Stimulated activated naive B cell treated with anti-CD40 and anti-IgM and Interleukin-4, amounts not matched to agents 10 μg/mL and 1 μg/mL and 100 μg/mL, for 72 hours (primary cell): Measurements from ENCODE around the gene MYBPC2.
"Not testable (repeated sequence)": the region's sequence is repeated elsewhere in the genome, so short reads cannot be mapped to it uniquely, and the experiment has no call there.

Experiments used
- ATAC-seq, 2 donors: fragments of 150-1000 bp; cut with Tn5 transposase; replicated peaks; 2 replicates each; pipeline ENCODE4 v1.10.0; 2021; ENCODE audit warnings: moderate library complexity in 1 of 2
- DNase-seq: peaks from one replicate; pipeline ENCODE4 v3.0.0; 2021
- H3K27ac Mint-ChIP-seq: one replicate; pipeline ENCODE4 v1.8.0; 2022; ENCODE audit warnings: mild to moderate bottlenecking, mixed read lengths
- H3K27me3 Mint-ChIP-seq, 2 donors: one replicate each; pipeline ENCODE4 v1.8.0; 2022; ENCODE audit warnings: mixed read lengths in 2 of 2
- H3K36me3 Mint-ChIP-seq, 2 donors: one replicate each; pipeline ENCODE4 v1.8.0; 2022; ENCODE audit warnings: mixed read lengths in 2 of 2, mild to moderate bottlenecking in 1 of 2
- H3K4me1 Mint-ChIP-seq, 2 donors: one replicate each; pipeline ENCODE4 v1.8.0; 2022; ENCODE audit warnings: mixed read lengths in 2 of 2, mild to moderate bottlenecking in 1 of 2
- H3K4me3 Mint-ChIP-seq, 2 donors: one replicate each; pipeline ENCODE4 v1.8.0; 2022; ENCODE audit warnings: mild to moderate bottlenecking in 2 of 2, mixed read lengths in 2 of 2, moderate library complexity in 1 of 2
- H3K9me3 Mint-ChIP-seq, 2 donors: one replicate each; pipeline ENCODE4 v1.8.0; 2022; ENCODE audit warnings: mixed read lengths in 2 of 2, mild to moderate bottlenecking in 1 of 2

The MYBPC2 gene

GRCh38 chr19:50428772-50429463 is 3.8 kb upstream of the MYBPC2 start:
- Mint-ChIP-seq H3K27ac (peak overlapping the region; percentile 98), H3K36me3 (peaks cover 30 to 42% of the 10 kb centered on the region in 2 donors), H3K27me3 (no peaks in the 10 kb centered on the region), H3K4me3 (peak overlapping the region; percentile 4 to 83), H3K4me1 (peaks cover 50 to 80% of the 10 kb centered on the region in 2 donors), H3K9me3 (no peaks in the 10 kb centered on the region)
- ATAC-seq (peak; percentile 19 to 28), DNase-seq (peak; percentile 63)

- peaks cover 55 to 91% of the 10 kb centered on the region in 2 donors for H3K4me1 Mint-ChIP-seq
- peaks cover 20 to 30% of the 10 kb centered on the region in 2 donors for H3K36me3 Mint-ChIP-seq
- no peaks in the 10 kb centered on the region for H3K27me3 Mint-ChIP-seq
- peak; percentile 75 for DNase-seq
- no peaks in the 10 kb centered on the region for H3K9me3 Mint-ChIP-seq
- H3K27ac Mint-ChIP-seq, result peak overlapping the region; percentile 98
- ATAC-seq, result peak; percentile 30 to 33
- peak overlapping the region; percentile 83 to 89 for H3K4me3 Mint-ChIP-seq
Observed at GRCh38 chr19:50430888-50431342, 1.8 kb upstream of the MYBPC2 start.

GRCh38 chr19:50431343-50432220 is 1.1 kb upstream of the MYBPC2 start:
- Mint-ChIP-seq H3K9me3 (no peaks in the 10 kb centered on the region), H3K27ac (peak overlapping the region; percentile 98), H3K27me3 (no peaks in the 10 kb centered on the region), H3K4me1 (peaks cover 60 to 93% of the 10 kb centered on the region in 2 donors), H3K36me3 (peaks cover 18 to 26% of the 10 kb centered on the region in 2 donors), H3K4me3 (peak overlapping the region; percentile 83 to 89)
- ATAC-seq (peak; percentile 58 to 64), DNase-seq (peak; percentile 89)

- H3K36me3 Mint-ChIP-seq, result peaks cover 19 to 20% of the 10 kb centered on the region in 2 donors
- H3K4me3 Mint-ChIP-seq, result peak overlapping the region; percentile 83 to 89
- no peaks in the 10 kb centered on the region for H3K27me3 Mint-ChIP-seq
- H3K4me1 Mint-ChIP-seq, result peaks cover 60 to 81% of the 10 kb centered on the region in 2 donors
- peak overlapping the region; percentile 94 for H3K27ac Mint-ChIP-seq
- ATAC-seq (no peak), DNase-seq (no peak)
- no peaks in the 10 kb centered on the region for H3K9me3 Mint-ChIP-seq
Observed at GRCh38 chr19:50433201-50434180, 799 bp downstream of the MYBPC2 start.

GRCh38 chr19:50434525-50434924 is 1.8 kb downstream of the MYBPC2 start:
- Mint-ChIP-seq H3K4me3 (peak overlapping the region; percentile 83 to 89), H3K4me1 (peaks cover 49 to 71% of the 10 kb centered on the region in 2 donors)

GRCh38 chr19:50435221-50435620 is 2.5 kb downstream of the MYBPC2 start:
- H3K27me3 Mint-ChIP-seq, result no peaks in the 10 kb centered on the region
- H3K4me3 Mint-ChIP-seq, result no peak overlapping the region
- H3K4me1 Mint-ChIP-seq, result peaks cover 47 to 64% of the 10 kb centered on the region in 2 donors
- H3K9me3 Mint-ChIP-seq, result no peaks in the 10 kb centered on the region
- peaks cover 3 to 7% of the 10 kb centered on the region in 2 donors for H3K36me3 Mint-ChIP-seq
- DNase-seq (no peak), ATAC-seq (no peak)
- no peak overlapping the region for H3K27ac Mint-ChIP-seq

More at GRCh38 chr19:50434525-50434924, 1.8 kb downstream of the MYBPC2 start:
- H3K36me3 Mint-ChIP-seq, result peaks cover 9 to 10% of the 10 kb centered on the region in 2 donors
- ATAC-seq (no peak), DNase-seq (peak; percentile 52)
- H3K27ac Mint-ChIP-seq, result peak overlapping the region; percentile 94
- H3K27me3 Mint-ChIP-seq, result no peaks in the 10 kb centered on the region
- H3K9me3 Mint-ChIP-seq, result no peaks in the 10 kb centered on the region

- peaks cover 45 to 60% of the 10 kb centered on the region in 2 donors for H3K4me1 Mint-ChIP-seq
- no peak for ATAC-seq
- DNase-seq, result no peak
- H3K9me3 Mint-ChIP-seq, result no peaks in the 10 kb centered on the region
- H3K27me3 Mint-ChIP-seq, result no peaks in the 10 kb centered on the region
- H3K36me3 Mint-ChIP-seq, result peaks cover 3 to 7% of the 10 kb centered on the region in 2 donors
- peak overlapping the region; percentile 39 for H3K27ac Mint-ChIP-seq
- H3K4me3 Mint-ChIP-seq, result no peak overlapping the region
Observed at GRCh38 chr19:50435627-50436026, 2.9 kb downstream of the MYBPC2 start.

GRCh38 chr19:50437862-50438449 is 5.3 kb downstream of the MYBPC2 start:
- Mint-ChIP-seq H3K4me1 (peaks cover 29 to 40% of the 10 kb centered on the region in 2 donors), H3K9me3 (no peaks in the 10 kb centered on the region), H3K27me3 (no peaks in the 10 kb centered on the region), H3K4me3 (no peak overlapping the region), H3K36me3 (peaks cover 3 to 6% of the 10 kb centered on the region in 2 donors), H3K27ac (no peak overlapping the region)
- ATAC-seq (no peak), DNase-seq (no peak)

GRCh38 chr19:50439130-50439529 is 6.4 kb downstream of the MYBPC2 start:
- H3K27me3 Mint-ChIP-seq, H3K9me3 Mint-ChIP-seq, DNase-seq, ATAC-seq, H3K36me3 Mint-ChIP-seq, H3K4me3 Mint-ChIP-seq, H3K27ac Mint-ChIP-seq: not testable (repeated sequence)
- H3K4me1 Mint-ChIP-seq, result peaks cover 21 to 29% of the 10 kb centered on the region in 2 donors

- H3K27me3 Mint-ChIP-seq, result no peaks in the 10 kb centered on the region
- peaks cover 3 to 5% of the 10 kb centered on the region in 2 donors for H3K9me3 Mint-ChIP-seq
- peaks cover 15 to 24% of the 10 kb centered on the region in 2 donors for H3K36me3 Mint-ChIP-seq
- no peak for ATAC-seq
- DNase-seq, result no peak
- H3K4me3 Mint-ChIP-seq, result no peak overlapping the region
- H3K4me1 Mint-ChIP-seq, result peaks cover 0 to 5% of the 10 kb centered on the region in 2 donors
- no peak overlapping the region for H3K27ac Mint-ChIP-seq
Observed at GRCh38 chr19:50444059-50444458, 11.4 kb downstream of the MYBPC2 start.

GRCh38 chr19:50447053-50447452 is 14.4 kb downstream of the MYBPC2 start:
- peaks cover 16 to 24% of the 10 kb centered on the region in 2 donors for H3K36me3 Mint-ChIP-seq
- H3K9me3 Mint-ChIP-seq, result peaks cover 3 to 5% of the 10 kb centered on the region in 2 donors
- no peak overlapping the region for H3K4me3 Mint-ChIP-seq
- H3K27ac Mint-ChIP-seq, result no peak overlapping the region
- ATAC-seq (no peak), DNase-seq (no peak)
- no peaks in the 10 kb centered on the region for H3K27me3 Mint-ChIP-seq
- H3K4me1 Mint-ChIP-seq, result peaks cover 0 to 4% of the 10 kb centered on the region in 2 donors

GRCh38 chr19:50447750-50448149 is 15.1 kb downstream of the MYBPC2 start:
- no peak for ATAC-seq
- Mint-ChIP-seq H3K9me3 (peaks cover 3 to 5% of the 10 kb centered on the region in 2 donors), H3K27me3 (no peaks in the 10 kb centered on the region)

GRCh38 chr19:50449236-50449899 is 16.7 kb downstream of the MYBPC2 start:
- H3K4me1 Mint-ChIP-seq, result peaks cover 0 to 4% of the 10 kb centered on the region in 2 donors
- no peak overlapping the region for H3K27ac Mint-ChIP-seq
- DNase-seq (no peak), ATAC-seq (no peak)
- H3K4me3 Mint-ChIP-seq, result no peak overlapping the region
- peaks cover 11 to 17% of the 10 kb centered on the region in 2 donors for H3K36me3 Mint-ChIP-seq
- H3K27me3 Mint-ChIP-seq, result no peaks in the 10 kb centered on the region
- peaks cover 0 to under 1% of the 10 kb centered on the region in 2 donors for H3K9me3 Mint-ChIP-seq

More at GRCh38 chr19:50447750-50448149, 15.1 kb downstream of the MYBPC2 start:
- H3K36me3 Mint-ChIP-seq, result peaks cover 16 to 24% of the 10 kb centered on the region in 2 donors
- H3K27ac Mint-ChIP-seq, result no peak overlapping the region
- H3K4me1 Mint-ChIP-seq, result peaks cover 0 to 4% of the 10 kb centered on the region in 2 donors
- no peak for DNase-seq
- no peak overlapping the region for H3K4me3 Mint-ChIP-seq
